A549 treated with Hydrocortisone at 1 μM for 4 hours (cell line): ENCODE data around the gene SBF2. TPM values are rescaled to one million over a fixed set of nuclear protein-coding genes. Genes with fewer than 3 reads are reported as not detected.

Source experiments
- total RNA-seq: library from RNA; stranded (reverse); fragments of 200-300 nt; extraction: Qiagen RNA extraction; gene quantifications from 5 replicates; pipeline ENCODE4 v1.2.3, GENCODE V29; 2022

The SBF2 gene
- 11.7 to 20.0 TPM (median 13.3 TPM) in 5 replicates for total RNA-seq

GRCh38 chr11:10293423-10294289 is at the start of gene SBF2:
Gene SBF2 (minus strand): TSS chr11:10294219. CDS start chr11:10294069, 150 bp downstream.

GRCh38 chr11:10304495-10305261 is 10.7 kb upstream of the SBF2 start, which contains the start of gene ADM:
Gene ADM (plus strand): TSS chr11:10305073. CDS start chr11:10305701, 628 bp downstream.

Other genes starting within 250 kb of the SBF2 start
- gene ADM, start 10.9 kb upstream of the SBF2 start, total RNA-seq, result 88.8 to 150 TPM (median 109 TPM) in 5 replicates
- 6.5 to 8.7 TPM (median 7.5 TPM) in 5 replicates for gene AMPD3, start 161.0 kb upstream of the SBF2 start, total RNA-seq
- 21.4 to 30.0 TPM (median 28.6 TPM) in 5 replicates for gene RNF141, start 247.0 kb upstream of the SBF2 start, total RNA-seq